Transverse colon (tissue), 4 donors: Measurements from ENCODE around the gene FAM20B. TPM values are rescaled to one million over a fixed set of nuclear protein-coding genes. Genes with fewer than 3 reads are reported as not detected.

ENCODE experiments used
- DNase-seq: peaks from one replicate; pipeline ENCODE4 v3.0.0-alpha.2; 2019
- H3K27ac ChIP-seq, 4 donors: fragments of 200-600 bp; sonication (generic); 2 replicates each; pipeline ENCODE4 v1.5.1; 2016 to 2018; ENCODE audit warnings: inconsistent platforms in 4 of 4
- H3K27me3 ChIP-seq: fragments of 200-600 bp; sonication (generic); 2 replicates; pipeline ENCODE4 v1.5.1; 2017; ENCODE audit warnings: inconsistent platforms
- H3K36me3 ChIP-seq, 4 donors: fragments of 200-600 bp; sonication (generic); 2 replicates each; pipeline ENCODE4 v1.5.1; 2017 to 2019; ENCODE audit warnings: inconsistent platforms in 4 of 4
- H3K4me1 ChIP-seq, 4 donors: fragments of 200-600 bp; sonication (generic); 2 replicates each; pipeline ENCODE4 v1.5.1; 2017 to 2020; ENCODE audit warnings: inconsistent platforms in 4 of 4
- H3K4me3 ChIP-seq, 4 donors: fragments of 200-600 bp; sonication (generic); 1 replicate in 1 of 4; 2 replicates in 3 of 4; pipeline versions ENCODE4 v1.5.1 to v1.6.1; 2017 to 2019; ENCODE audit warnings: inconsistent platforms in 4 of 4
- H3K9me3 ChIP-seq, 2 donors: fragments of 200-600 bp; sonication (generic); 2 replicates each; pipeline ENCODE4 v1.5.1; 2017 to 2019; ENCODE audit warnings: inconsistent platforms in 2 of 2
- EP300 ChIP-seq: sonication (generic); formaldehyde crosslinking; IDR thresholded peaks from one replicate; pipeline ENCODE4 v1.6.1; 2017; ENCODE audit warnings: antibody characterized with exemption, low read depth
- POLR2A ChIP-seq: fragments of 450-650 bp; IDR thresholded peaks from one replicate; pipeline ENCODE4 v1.6.1; 2016; ENCODE audit warnings: antibody characterized with exemption, mild to moderate bottlenecking, moderate library complexity
- POLR2AphosphoS5 ChIP-seq, 3 donors: sonication (generic); formaldehyde crosslinking; IDR thresholded peaks; one replicate each; pipeline ENCODE4 v1.6.1; 2016; ENCODE audit warnings: antibody characterized with exemption in 3 of 3
- WGBS, 2 donors: methylation state at CpG; one replicate each; pipeline ENCODE4 v1.1.5; 2018; ENCODE audit warnings: low coverage in 1 of 2; 5-methylcytosine and 5-hydroxymethylcytosine counted together
- in situ Hi-C, 4 donors: fragments of 200-750 bp; cut with MboI; loops; one replicate each; pipeline versions ENCODE4 v1.15.0 to v1.15.1; 2017; ENCODE audit warnings: low sequenced_read_pairs in 3 of 4, low pct_ligation_motif_present in 1 of 4, low pct_unique_long_range_greater_than_20kb in 1 of 4
- intact Hi-C: fragments of 100-400 bp; cut with DNase I; formaldehyde crosslinking; loops from one replicate; pipeline ENCODE4 v1.15.1; 2023; ENCODE audit warnings: low total_unique reads
- total RNA-seq, 4 donors: library from RNA; depleted of rRNA; stranded (reverse); fragments of >200 nt; gene quantifications; one replicate each; pipeline ENCODE4 v1.1.0, GENCODE V29; 2016
- TF ChIP-seq, protein P1 (sequence below), 5 experiments: fragments of 200-600 bp in 3 of 5; fragments of 450-650 bp in 2 of 5; sonication (generic) in 3 of 5; IDR thresholded peaks; 1 replicate in 2 of 5; 2 replicates in 3 of 5; pipeline ENCODE4 v1.5.1; 2016 to 2017; ENCODE audit warnings: antibody characterized with exemption in 5 of 5, inconsistent platforms in 3 of 5, mild to moderate bottlenecking in 2 of 5, moderate library complexity in 1 of 5

Gene FAM20B
- total RNA-seq, 4 donors from 2014 or later = 10.8 to 24.9 (median 17.5) TPM

DNA sequence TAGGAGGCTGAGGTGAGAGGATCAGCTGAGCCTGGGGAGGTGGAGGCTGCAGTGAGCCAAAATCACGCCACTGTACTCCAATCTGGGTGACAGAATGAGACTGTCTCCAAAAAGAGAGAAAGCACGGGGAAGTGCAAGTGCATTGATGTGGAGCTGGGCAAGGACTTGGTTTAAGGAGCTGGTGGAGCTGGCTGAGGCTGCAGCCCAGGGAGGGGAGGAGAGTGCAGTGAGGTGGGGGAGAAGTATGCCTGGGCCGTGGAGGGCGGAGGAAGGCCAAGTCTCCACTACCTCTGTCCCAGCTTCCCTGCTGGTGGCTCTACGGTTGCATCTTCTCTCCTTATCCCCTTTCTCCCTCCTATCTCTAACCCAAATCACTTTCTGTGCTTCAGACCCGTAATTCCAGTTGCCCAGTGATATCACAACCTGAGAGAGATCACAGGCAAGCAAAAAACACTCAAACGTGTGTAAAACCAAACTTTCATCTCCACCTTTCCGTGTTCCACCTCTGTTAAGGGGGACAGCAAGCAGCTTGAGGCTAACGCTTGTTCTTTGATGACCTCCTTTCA lies 67.3 kb downstream of the FAM20B start:
- Histone ChIP-seq H3K4me1 (no peaks in the 10 kb centered on the region), H3K9me3 (no peaks in the 10 kb centered on the region), H3K27ac (no peak overlapping the region), H3K4me3 (no peak overlapping the region), H3K36me3 (peaks cover 0 to 37% (median 12%) of the 10 kb centered on the region in 4 donors), H3K27me3 (no peaks in the 10 kb centered on the region)
- no peak for DNase-seq
- no peak for TF ChIP-seq EP300
- TF ChIP-seq, protein P1, sequence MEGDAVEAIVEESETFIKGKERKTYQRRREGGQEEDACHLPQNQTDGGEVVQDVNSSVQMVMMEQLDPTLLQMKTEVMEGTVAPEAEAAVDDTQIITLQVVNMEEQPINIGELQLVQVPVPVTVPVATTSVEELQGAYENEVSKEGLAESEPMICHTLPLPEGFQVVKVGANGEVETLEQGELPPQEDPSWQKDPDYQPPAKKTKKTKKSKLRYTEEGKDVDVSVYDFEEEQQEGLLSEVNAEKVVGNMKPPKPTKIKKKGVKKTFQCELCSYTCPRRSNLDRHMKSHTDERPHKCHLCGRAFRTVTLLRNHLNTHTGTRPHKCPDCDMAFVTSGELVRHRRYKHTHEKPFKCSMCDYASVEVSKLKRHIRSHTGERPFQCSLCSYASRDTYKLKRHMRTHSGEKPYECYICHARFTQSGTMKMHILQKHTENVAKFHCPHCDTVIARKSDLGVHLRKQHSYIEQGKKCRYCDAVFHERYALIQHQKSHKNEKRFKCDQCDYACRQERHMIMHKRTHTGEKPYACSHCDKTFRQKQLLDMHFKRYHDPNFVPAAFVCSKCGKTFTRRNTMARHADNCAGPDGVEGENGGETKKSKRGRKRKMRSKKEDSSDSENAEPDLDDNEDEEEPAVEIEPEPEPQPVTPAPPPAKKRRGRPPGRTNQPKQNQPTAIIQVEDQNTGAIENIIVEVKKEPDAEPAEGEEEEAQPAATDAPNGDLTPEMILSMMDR (IDR thresholded peaks at IDR 0.05) = no peak
- no peak for TF ChIP-seq POLR2AphosphoS5 (IDR thresholded peaks at IDR 0.05)
- TF ChIP-seq POLR2A = no peak
- in situ Hi-C loops = loop anchor here in 1 of 4 donors (25.0 kb wide), 1 partner anchor 269 kb away; the partner anchor contains the start of gene AXDND1
- WGBS, 2 donors = 88 to 95% methylated on average over 7 to 9 of the region's 9 CpGs
- intact Hi-C loops = no loop called here

- 63 to 75% methylated on average over 4 to 5 of the region's 5 CpGs for WGBS, 2 donors
- no peak overlapping the region for H3K27ac ChIP-seq
- no peaks in the 10 kb centered on the region for H3K4me1 ChIP-seq
- H3K27me3 ChIP-seq = no peaks in the 10 kb centered on the region
- peaks cover 0 to 34% (median 12%) of the 10 kb centered on the region in 4 donors for H3K36me3 ChIP-seq
- H3K9me3 ChIP-seq = no peaks in the 10 kb centered on the region
- TF ChIP-seq POLR2A = no peak
- TF ChIP-seq, protein P1 (IDR thresholded peaks at IDR 0.05) = no peak
- no peak for TF ChIP-seq EP300
- no peak for TF ChIP-seq POLR2AphosphoS5 (IDR thresholded peaks at IDR 0.05)
- in situ Hi-C loops = loop anchor here in 1 of 4 donors (25.0 kb wide), 1 partner anchor 267 kb away; the partner anchor contains the start of gene AXDND1
- intact Hi-C loops = no loop called here
- H3K4me3 ChIP-seq = no peak overlapping the region
- no peak for DNase-seq
These were observed 69.1 kb downstream of the FAM20B start for GRCh38 chr1:179094818-179095217.

GRCh38 chr1:179095377-179095776 lies 69.7 kb downstream of the FAM20B start:
- no peak for DNase-seq
- no peak overlapping the region for H3K27ac ChIP-seq
- WGBS, 2 donors = 88 to 95% methylated on average over 4 of the region's 4 CpGs
- intact Hi-C loops (no loop called here), in situ Hi-C loops (loop anchor here in 1 of 4 donors (25.0 kb wide), 1 partner anchor 267 kb away; the partner anchor contains the start of gene AXDND1)
- H3K4me3 ChIP-seq = no peak overlapping the region
- H3K9me3 ChIP-seq = no peaks in the 10 kb centered on the region
- no peaks in the 10 kb centered on the region for H3K4me1 ChIP-seq
- H3K27me3 ChIP-seq = no peaks in the 10 kb centered on the region
- H3K36me3 ChIP-seq = peaks cover 0 to 34% (median 12%) of the 10 kb centered on the region in 4 donors
- TF ChIP-seq, protein P1 (IDR thresholded peaks at IDR 0.05) = no peak
- TF ChIP-seq POLR2A (no peak), EP300 (no peak), POLR2AphosphoS5 (IDR thresholded peaks at IDR 0.05) (no peak)

GRCh38 chr1:179095924-179096323 lies 70.2 kb downstream of the FAM20B start:
- Histone ChIP-seq H3K36me3 (peaks cover 0 to 34% (median 12%) of the 10 kb centered on the region in 4 donors), H3K9me3 (no peaks in the 10 kb centered on the region), H3K27ac (no peak overlapping the region), H3K27me3 (no peaks in the 10 kb centered on the region), H3K4me3 (no peak overlapping the region), H3K4me1 (no peaks in the 10 kb centered on the region)
- in situ Hi-C loops (loop anchor here in 1 of 4 donors (25.0 kb wide), 1 partner anchor 266 kb away; the partner anchor contains the start of gene AXDND1), intact Hi-C loops (no loop called here)
- TF ChIP-seq POLR2A = no peak
- no peak for TF ChIP-seq EP300
- TF ChIP-seq, protein P1 (IDR thresholded peaks at IDR 0.05) = no peak
- no peak for TF ChIP-seq POLR2AphosphoS5 (IDR thresholded peaks at IDR 0.05)
- no peak for DNase-seq
- WGBS, 2 donors = 83 to 86% methylated on average over 2 to 3 of the region's 3 CpGs
